H1 (cell line): Measurements from ENCODE around the gene SPOPL. TPM values are rescaled to one million over a fixed set of nuclear protein-coding genes. Genes with fewer than 3 reads are reported as not detected.

ENCODE experiments used
- CTCF ChIA-PET: fragments of 300-600 bp; sonication (Branson Sonifier 250); formaldehyde crosslinking; loops from one replicate; lab custom pipeline; 2021; ENCODE audit not compliant: partially characterized antibody; lab: Charles Lee
- POLR2A ChIA-PET: fragments of 300-600 bp; sonication (Branson Sonifier 250); formaldehyde crosslinking; loops from one replicate; lab custom pipeline; 2021; ENCODE audit warnings: inconsistent platforms; ENCODE audit not compliant: partially characterized antibody; lab: Charles Lee
- DNase-seq, 2 experiments: peaks; one replicate each; pipeline versions ENCODE4 v3.0.0 to v3.0.0-alpha.2; 2010 to 2022; ENCODE audit warnings: low spot score in 2 of 2, low read depth in 1 of 2, mixed read lengths in 1 of 2
- FAIRE-seq: peaks from 2 replicates; lab custom pipeline; 2011; peaks lifted over from hg19 to GRCh38; lab: Jason Lieb, UNC
- H2AFZ ChIP-seq: 2 replicates; pipeline ENCODE4 v1.8.1; 2012; ENCODE audit warnings: low read length, inconsistent platforms
- H2AK5ac ChIP-seq: 2 replicates; pipeline ENCODE4 v1.6.1; 2013; ENCODE audit warnings: low read depth, low read length
- H2BK120ac ChIP-seq: replicated peaks from 2 replicates; pipeline ENCODE3; 2013; ENCODE audit warnings: low read depth, low read length, inconsistent platforms
- H2BK12ac ChIP-seq: 2 replicates; pipeline ENCODE4 v1.6.1; 2013; ENCODE audit warnings: low read depth, low read length
- H2BK15ac ChIP-seq: 2 replicates; pipeline ENCODE4 v1.6.1; 2013; ENCODE audit warnings: low read length
- H2BK20ac ChIP-seq: 2 replicates; pipeline ENCODE4 v1.6.1; 2013; ENCODE audit warnings: low read length
- H2BK5ac ChIP-seq: 2 replicates; pipeline ENCODE4 v1.6.1; 2013; ENCODE audit warnings: low read depth, low read length
- H3K14ac ChIP-seq: 2 replicates; pipeline ENCODE4 v1.6.1; 2013; ENCODE audit warnings: inconsistent platforms; ENCODE audit not compliant: insufficient read length
- H3K18ac ChIP-seq: 2 replicates; pipeline ENCODE4 v1.6.1; 2013; ENCODE audit warnings: low read length; ENCODE audit errors: extremely low read depth
- H3K23ac ChIP-seq: 2 replicates; pipeline ENCODE4 v1.6.1; 2013; ENCODE audit warnings: inconsistent platforms; ENCODE audit not compliant: insufficient read length
- H3K23me2 ChIP-seq: 2 replicates; pipeline ENCODE4 v1.6.1; 2013; ENCODE audit warnings: low read depth, low read length
- H3K27ac ChIP-seq: 2 replicates; pipeline ENCODE4 v1.6.1; 2011; ENCODE audit warnings: low read depth, low read length, inconsistent platforms
- H3K27me3 ChIP-seq, 4 experiments: replicated peaks in 1 of 4; 1 replicate in 1 of 4; 2 replicates in 3 of 4; pipeline versions ENCODE4 v1.6.1 to v1.8.1; 2011 to 2013; ENCODE audit warnings: low read length in 3 of 4, mild to moderate bottlenecking in 3 of 4, inconsistent platforms in 2 of 4, mixed read lengths in 2 of 4, moderate library complexity in 1 of 4; ENCODE audit not compliant: control insufficient read depth in 3 of 4, insufficient read depth in 3 of 4; ENCODE audit errors: extremely low read depth in 1 of 4
- H3K36me3 ChIP-seq, 4 experiments: 2 replicates each; pipeline versions ENCODE4 v1.6.1 to v1.8.1; 2011 to 2013; ENCODE audit warnings: mild to moderate bottlenecking in 4 of 4, low read length in 3 of 4, moderate library complexity in 2 of 4, control low read depth in 1 of 4, inconsistent platforms in 1 of 4; ENCODE audit not compliant: insufficient read depth in 4 of 4, control insufficient read depth in 2 of 4
- H3K4ac ChIP-seq: replicated peaks from 2 replicates; pipeline ENCODE3; 2013; ENCODE audit warnings: low read length, low read depth, mixed read lengths, inconsistent platforms; ENCODE audit not compliant: insufficient read length
- H3K4me1 ChIP-seq, 4 experiments: replicated peaks in 1 of 4; 1 replicate in 1 of 4; 2 replicates in 3 of 4; pipeline versions ENCODE4 v1.6.1 to v1.8.1; 2011 to 2013; ENCODE audit warnings: low read length in 3 of 4, inconsistent platforms in 2 of 4, mixed read lengths in 1 of 4; ENCODE audit not compliant: insufficient read depth in 4 of 4, control insufficient read depth in 3 of 4
- H3K4me2 ChIP-seq, 2 experiments: 2 replicates each; pipeline versions ENCODE4 v1.6.1 to v1.8.1; 2011 to 2013; ENCODE audit warnings: low read depth in 2 of 2, low read length in 2 of 2, control low read depth in 1 of 2, inconsistent platforms in 1 of 2, mild to moderate bottlenecking in 1 of 2; ENCODE audit not compliant: insufficient read depth in 1 of 2
- H3K4me3 ChIP-seq, 4 experiments: fragments of 200-600, 300-600 bp in 1 of 4; sonication (generic), shearing (Covaris generic), sonication (Bioruptor Twin) in 1 of 4; 2 replicates each; pipeline versions ENCODE4 v1.5.1 to v1.8.1; 2011 to 2016; ENCODE audit warnings: low read length in 4 of 4, low read depth in 3 of 4, control low read depth in 2 of 4, inconsistent platforms in 2 of 4, mild to moderate bottlenecking in 2 of 4, mixed read lengths in 1 of 4, moderate library complexity in 1 of 4; ENCODE audit not compliant: insufficient read depth in 2 of 4; ENCODE audit errors: extremely low read depth in 1 of 4
- H3K56ac ChIP-seq: replicated peaks from 2 replicates; pipeline ENCODE3; 2013; ENCODE audit warnings: low read depth, mild to moderate bottlenecking, mixed read lengths, low read length, inconsistent platforms; ENCODE audit not compliant: insufficient read length
- H3K79me1 ChIP-seq: 2 replicates; pipeline ENCODE4 v1.6.1; 2013; ENCODE audit warnings: low read depth, low read length, control low read depth
- H3K79me2 ChIP-seq, 2 experiments: 2 replicates each; pipeline versions ENCODE4 v1.6.1 to v1.8.1; 2012 to 2013; ENCODE audit warnings: low read length in 2 of 2, mild to moderate bottlenecking in 2 of 2, inconsistent platforms in 1 of 2; ENCODE audit not compliant: insufficient read depth in 2 of 2, control insufficient read depth in 1 of 2
- H3K9ac ChIP-seq, 4 experiments: replicated peaks in 1 of 4; 1 replicate in 1 of 4; 2 replicates in 3 of 4; pipeline versions ENCODE4 v1.6.1 to v1.8.1; 2011 to 2013; ENCODE audit warnings: low read depth in 3 of 4, low read length in 3 of 4, control low read depth in 2 of 4, mild to moderate bottlenecking in 2 of 4, moderate library complexity in 2 of 4, inconsistent platforms in 1 of 4; ENCODE audit errors: extremely low read depth in 1 of 4
- H3K9me3 ChIP-seq, 2 experiments: 2 replicates each; pipeline versions ENCODE4 v1.6.1 to v1.8.1; 2012 to 2013; ENCODE audit warnings: mild to moderate bottlenecking in 2 of 2, moderate library complexity in 2 of 2, control low read depth in 1 of 2, inconsistent platforms in 1 of 2, low read depth in 1 of 2, low read length in 1 of 2, mixed read lengths in 1 of 2; ENCODE audit not compliant: insufficient read depth in 2 of 2
- H4K20me1 ChIP-seq, 2 experiments: replicated peaks in 1 of 2; 2 replicates each; pipeline versions ENCODE3 to v1.8.1; 2011 to 2013; ENCODE audit warnings: inconsistent platforms in 2 of 2, low read length in 2 of 2, mild to moderate bottlenecking in 1 of 2; ENCODE audit not compliant: insufficient read depth in 2 of 2, control insufficient read depth in 1 of 2
- H4K5ac ChIP-seq: 2 replicates; pipeline ENCODE4 v1.6.1; 2013; ENCODE audit warnings: low read length, low read depth, mixed read lengths, inconsistent platforms; ENCODE audit not compliant: insufficient read length
- H4K8ac ChIP-seq: 2 replicates; pipeline ENCODE4 v1.8.0; 2013; ENCODE audit warnings: mild to moderate bottlenecking, moderate library complexity, low read length, inconsistent platforms; ENCODE audit not compliant: insufficient read depth; ENCODE audit errors: extremely low read depth
- H4K91ac ChIP-seq: replicated peaks from 2 replicates; pipeline ENCODE3; 2013; ENCODE audit warnings: low read length, mixed read lengths, inconsistent platforms; ENCODE audit not compliant: insufficient read length
- CBX8 ChIP-seq: fragments of 300-800, 300-1000 bp; sonication (generic); IDR thresholded peaks from 2 replicates; pipeline ENCODE4 v1.7.1; 2016; ENCODE audit warnings: low read depth, low read length, borderline replicate concordance
- E2F6 ChIP-seq: IDR thresholded peaks from 2 replicates; pipeline ENCODE4 v1.6.1; 2012; ENCODE audit warnings: inconsistent platforms
- EP300 ChIP-seq, 2 experiments: IDR thresholded peaks; 1 replicate in 1 of 2; 2 replicates in 1 of 2; pipeline ENCODE4 v1.6.1; 2011 to 2012; ENCODE audit warnings: low read depth in 2 of 2, low read length in 2 of 2, mild to moderate bottlenecking in 2 of 2, borderline replicate concordance in 1 of 2, inconsistent platforms in 1 of 2, moderate library complexity in 1 of 2
- KDM1A ChIP-seq: fragments of 200-600, 300-600 bp; sonication (generic); IDR thresholded peaks from 2 replicates; pipeline ENCODE4 v1.7.1; 2016; ENCODE audit warnings: mild to moderate bottlenecking, low read length, borderline replicate concordance
- KDM5A ChIP-seq: fragments of 200-600 bp; IDR thresholded peaks from 2 replicates; pipeline ENCODE4 v1.7.1; 2012; ENCODE audit warnings: mild to moderate bottlenecking, low read length, inconsistent platforms, mixed read lengths
- POU5F1 ChIP-seq: IDR thresholded peaks from 2 replicates; pipeline ENCODE4 v1.6.1; 2011; ENCODE audit warnings: low read depth, mild to moderate bottlenecking, low read length, moderate library complexity
- RFX5 ChIP-seq: IDR thresholded peaks from 2 replicates; pipeline ENCODE4 v1.6.1; 2011; ENCODE audit warnings: low read depth, low read length, improper control_type of control experiment, borderline replicate concordance
- SIN3A ChIP-seq, 2 experiments: IDR thresholded peaks in 1 of 2; conservative IDR thresholded peaks in 1 of 2; 2 replicates each; pipeline ENCODE4 v1.6.1; 2011 to 2012; ENCODE audit warnings: low read length in 2 of 2, improper control_type of control experiment in 1 of 2, low read depth in 1 of 2, mild to moderate bottlenecking in 1 of 2
- SIX5 ChIP-seq: IDR thresholded peaks from 2 replicates; pipeline ENCODE4 v1.6.1; 2011; ENCODE audit warnings: mild to moderate bottlenecking, low read depth, low read length
- SP1 ChIP-seq: IDR thresholded peaks from 2 replicates; pipeline ENCODE4 v1.6.1; 2011; ENCODE audit warnings: low read depth, low read length
- TBP ChIP-seq: IDR thresholded peaks from 2 replicates; pipeline ENCODE4 v1.6.1; 2011; ENCODE audit warnings: low read depth, low read length, improper control_type of control experiment
- YY1 ChIP-seq: IDR thresholded peaks from 2 replicates; pipeline ENCODE4 v1.6.1; 2011; ENCODE audit warnings: low read depth, mild to moderate bottlenecking, low read length
- WGBS, 2 experiments: shearing (Covaris generic) in 1 of 2; methylation state at CpG; one replicate each; pipeline versions ENCODE4 v1.1.6 to v1.1.7; 2013 to 2015; ENCODE audit warnings: low lambda C conversion rate in 2 of 2, mixed read lengths in 2 of 2, inconsistent platforms in 1 of 2, low coverage in 1 of 2, missing lambda C conversion rate in 1 of 2; ENCODE audit not compliant: insufficient replicate concordance in 2 of 2, insufficient coverage in 1 of 2, insufficient read length in 1 of 2; ENCODE audit errors: extremely low coverage in 1 of 2, missing lambda C conversion rate in 1 of 2; 5-methylcytosine and 5-hydroxymethylcytosine counted together
- polyA plus RNA-seq, 7 experiments: library from polyadenylated mRNA; depleted of rRNA in 3 of 7; stranded (reverse) in 5 of 7; unstranded in 2 of 7; fragments of >200 nt in 5 of 7; fragments of 200-250 nt in 2 of 7; gene quantifications; 1 replicate in 5 of 7; 2 replicates in 1 of 7; 4 replicates in 1 of 7; pipeline versions ENCODE4 v1.2.1 to v1.2.3, GENCODE V29; 2011 to 2013; ENCODE audit warnings: missing spikeins in 2 of 7, mixed read lengths in 2 of 7
- total RNA-seq: library from RNA; stranded (reverse); fragmentation: NEBNext Ultra II Directional; extraction: Animal tissue kit (Norgen Biotek cat#: 25700); gene quantifications from 2 replicates; pipeline ENCODE4 v1.2.1, GENCODE V29; 2021

SPOPL gene
- total and polyA plus RNA-seq, 2 of the 8 experiments (the other 6 are each of a cell fraction or from before 2014, with no cell fraction given) = 1.9 to 14.5 TPM

- Histone ChIP-seq H3K9ac (no peak overlapping the region), H3K27me3 (no peaks in the 10 kb centered on the region), H2BK12ac (no peak overlapping the region), H3K9me3 (no peaks in the 10 kb centered on the region), H3K4me2 (no peak overlapping the region), H3K27ac (no peak overlapping the region), H2AFZ (no peak overlapping the region), H3K36me3 (no peaks in the 10 kb centered on the region), H2BK15ac (no peak overlapping the region), H3K79me1 (no peaks in the 10 kb centered on the region), H3K4ac (no peak overlapping the region), H3K18ac (no peak overlapping the region), H2AK5ac (no peak overlapping the region), H2BK20ac (no peak overlapping the region), H3K14ac (no peak overlapping the region), H4K5ac (no peak overlapping the region), H3K4me1 (no peaks in the 10 kb centered on the region), H4K91ac (no peak overlapping the region), H4K20me1 (no peaks in the 10 kb centered on the region), H3K79me2 (no peaks in the 10 kb centered on the region), H4K8ac (no peak overlapping the region), H2BK120ac (no peak overlapping the region), H2BK5ac (peak overlapping the region; percentile 22; the same call in 1 of the 2 replicates), H3K4me3 (no peak overlapping the region), H3K23me2 (no peaks in the 10 kb centered on the region), H3K23ac (no peak overlapping the region), H3K56ac (no peak overlapping the region)
- no peak for FAIRE-seq
- 89% methylated on average over 2 of the region's 2 CpGs; no CpG with 5 or more reads in 1 of the 2 experiments for WGBS, 2 experiments
- POLR2A ChIA-PET = interaction anchor here (1.2 kb wide), 1 partner anchor 101 kb away, joined by 3 read pairs; no protein-coding TSS in a partner anchor
- CTCF ChIA-PET = interaction anchor here (0.8 to 1.4 kb wide), 5 partner anchors 9 to 225 kb away, joined by 3 to 8 read pairs (median 4); no protein-coding TSS in a partner anchor
- DNase-seq = no peak
- TF ChIP-seq EP300 (IDR thresholded peaks at IDR 0.05; ENCODE audit: borderline replicate concordance in 1 of 2, low read depth in 2 of 2, low read length in 2 of 2) (no peak), RFX5 (no peak), SIX5 (no peak), POU5F1 (no peak), SP1 (no peak), CBX8 (no peak), SIN3A (conservative IDR thresholded peaks at IDR 0.05 in 1 of 2, IDR thresholded peaks at IDR 0.05 in 1 of 2; ENCODE audit: low read depth in 1 of 2, low read length in 2 of 2) (no peak), YY1 (no peak), KDM5A (no peak), TBP (no peak), E2F6 (no peak), KDM1A (no peak)
Observed at GRCh38 chr2:138601458-138602165, 100.0 kb downstream of the SPOPL start.
